Astrocyte of the spinal cord (primary cell): Measurements from ENCODE around the gene OVCH2.

Experiments
- DNase-seq: peaks from one replicate; pipeline ENCODE4 v3.0.0; 2011; ENCODE audit warnings: low read depth, low spot score
- H3K4me3 ChIP-seq: 2 replicates; pipeline ENCODE4 v1.5.1; 2011; ENCODE audit warnings: low read depth, mild to moderate bottlenecking, low read length, moderate library complexity
- CTCF ChIP-seq: IDR thresholded peaks from 2 replicates; pipeline ENCODE4 v1.5.1; 2012; ENCODE audit warnings: low read depth, mild to moderate bottlenecking, low read length, inconsistent platforms
- in situ Hi-C: cut with HindIII; loops from 2 replicates; pipeline ENCODE4 v1.10.0; 2017; ENCODE audit warnings: low sequenced_read_pairs

Gene OVCH2

GRCh38 chr11:7655253-7656217 lies 50.7 kb downstream of the OVCH2 start:
- H3K4me3 ChIP-seq, result no peak overlapping the region
- TF ChIP-seq CTCF, result no peak
- in situ Hi-C loops, result no loop called here
- DNase-seq, result no peak

DNA sequence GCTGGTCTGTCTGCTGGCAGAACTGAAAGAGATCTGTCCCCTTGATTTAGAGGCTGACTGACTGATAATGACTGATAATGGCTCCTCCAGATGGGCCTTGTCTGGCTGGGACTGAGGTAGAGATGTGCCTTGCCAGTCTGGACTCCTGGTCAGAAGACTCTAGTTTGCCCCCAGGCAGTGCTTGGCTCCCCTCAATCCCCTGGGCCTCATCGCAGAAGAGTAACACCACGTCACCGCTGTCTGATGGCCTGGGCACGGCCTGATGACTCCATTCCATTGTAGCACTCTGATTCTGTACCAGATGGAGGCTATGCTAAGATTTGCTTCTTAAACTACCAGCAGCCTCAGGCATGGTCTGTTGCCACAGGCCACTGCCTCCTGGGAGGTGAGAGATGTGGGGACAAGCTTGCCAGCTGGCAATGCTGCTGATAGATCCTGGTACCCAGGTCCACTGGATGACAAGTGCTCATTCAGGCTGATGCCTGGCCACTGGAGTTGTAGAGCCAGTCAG lies 52.0 kb downstream of the OVCH2 start:
- DNase-seq, result no peak

DNA sequence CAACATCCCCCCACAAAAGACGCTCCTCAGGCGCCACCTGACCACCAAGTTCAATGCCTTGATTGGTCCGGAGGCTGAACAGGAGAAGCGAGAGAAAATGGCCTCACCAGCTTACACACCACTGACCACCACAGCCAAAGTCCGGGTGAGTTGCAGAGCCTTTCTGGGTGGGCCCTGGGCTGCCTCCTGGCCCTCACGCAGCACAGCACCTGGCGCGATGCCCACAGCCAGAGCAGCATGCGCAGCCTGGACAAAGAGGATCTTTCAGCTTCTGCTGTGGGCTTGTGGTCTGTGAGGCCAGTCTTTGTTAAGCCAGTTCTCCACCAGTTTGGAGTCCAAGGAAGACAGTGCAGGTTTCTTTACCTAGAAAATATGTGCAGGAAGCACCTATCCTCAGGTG lies 54.6 kb downstream of the OVCH2 start:
- no peak for TF ChIP-seq CTCF
- no peak overlapping the region for H3K4me3 ChIP-seq
- in situ Hi-C loops, result no loop called here
- no peak for DNase-seq

More for the DNA sequence above, 52.0 kb downstream of the OVCH2 start:
- in situ Hi-C loops, result no loop called here
- TF ChIP-seq CTCF, result no peak
- H3K4me3 ChIP-seq, result no peak overlapping the region

DNA sequence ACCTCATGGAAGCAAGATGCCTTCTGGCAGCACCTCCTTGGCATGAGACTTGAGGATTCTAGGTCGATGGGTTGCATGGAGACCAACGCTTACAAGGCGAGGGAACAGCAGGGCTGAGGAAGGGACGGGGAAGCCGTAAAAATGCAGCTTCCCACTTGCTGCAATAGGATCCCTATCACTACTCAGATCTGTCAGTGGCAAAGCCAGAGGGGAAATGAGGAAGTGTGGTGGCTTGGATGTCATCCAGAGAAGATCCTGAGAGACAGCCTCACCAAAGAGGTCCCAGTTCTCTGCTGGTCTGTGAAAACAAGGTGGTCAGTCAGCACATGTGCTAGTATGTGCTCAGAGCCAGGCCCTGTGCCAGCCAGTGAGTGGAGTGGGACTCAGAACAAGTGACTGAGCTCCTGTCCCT lies 55.1 kb downstream of the OVCH2 start:
- no peak for DNase-seq
- in situ Hi-C loops, result no loop called here
- TF ChIP-seq CTCF, result no peak
- H3K4me3 ChIP-seq, result no peak overlapping the region

DNA sequence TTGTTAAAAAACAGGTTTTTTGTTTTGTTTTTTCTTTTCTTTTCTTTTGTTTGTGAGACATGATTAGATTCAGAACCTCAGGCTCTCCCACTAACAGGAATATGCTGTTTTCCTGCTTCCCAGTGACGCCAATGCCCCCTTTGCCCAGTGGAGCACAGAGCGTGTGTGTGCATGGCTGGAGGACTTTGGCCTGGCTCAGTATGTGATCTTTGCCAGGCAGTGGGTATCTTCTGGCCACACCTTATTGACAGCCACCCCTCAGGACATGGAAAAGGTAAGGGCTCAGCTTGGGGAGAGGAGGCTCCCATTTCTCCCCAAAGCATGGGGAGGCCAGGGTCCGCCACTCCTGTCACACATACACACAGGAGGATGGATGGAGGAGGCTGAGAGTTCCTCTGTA lies 58.0 kb downstream of the OVCH2 start:
- in situ Hi-C loops, result no loop called here
- DNase-seq, result no peak
- no peak for TF ChIP-seq CTCF
- H3K4me3 ChIP-seq, result no peak overlapping the region

DNA sequence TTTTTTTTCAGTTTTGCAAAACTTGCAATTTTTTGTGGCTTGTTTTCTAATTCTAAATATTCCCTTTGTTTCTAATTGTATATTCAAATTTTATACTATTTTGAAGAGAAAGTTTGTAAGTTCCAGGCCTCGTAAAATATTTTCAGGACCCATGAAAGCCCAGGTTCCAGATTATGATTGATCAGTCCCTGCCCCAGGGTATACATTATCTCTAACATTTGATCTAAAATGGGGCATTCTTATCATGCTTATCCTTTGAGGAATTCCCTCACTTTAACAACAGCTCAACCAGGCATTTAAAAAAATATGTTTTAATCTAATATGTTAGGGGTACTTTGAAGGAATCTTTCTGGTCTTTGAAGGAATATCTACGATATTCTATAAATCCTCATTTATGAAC lies 59.4 kb downstream of the OVCH2 start:
- in situ Hi-C loops, result no loop called here
- no peak overlapping the region for H3K4me3 ChIP-seq
- DNase-seq, result no peak
- TF ChIP-seq CTCF, result no peak
